ENCODE data around the gene GRAMD4.

DNA sequence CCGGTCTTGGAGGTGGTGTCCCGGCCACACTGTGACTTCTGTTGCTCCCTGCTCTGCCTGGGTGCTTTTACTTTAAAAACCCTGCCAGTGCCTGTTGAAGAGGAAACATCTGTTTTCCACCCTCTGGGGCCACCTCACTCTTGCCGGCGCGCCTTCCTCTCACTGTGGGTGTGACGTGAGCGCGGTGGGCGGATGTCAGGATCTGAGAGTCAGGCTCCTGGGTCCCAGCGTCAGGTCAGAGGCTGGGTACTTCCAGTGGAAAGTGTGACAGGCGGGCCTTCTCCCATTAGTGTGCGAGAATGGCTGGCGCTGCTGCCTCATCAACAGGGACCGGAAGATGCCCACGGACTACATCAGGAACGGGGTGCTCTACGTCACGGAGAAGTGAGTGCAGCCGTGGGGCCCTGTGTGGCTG lies 54.2 kb downstream of the GRAMD4 start:
- TF ChIP-seq, protein P1, sequence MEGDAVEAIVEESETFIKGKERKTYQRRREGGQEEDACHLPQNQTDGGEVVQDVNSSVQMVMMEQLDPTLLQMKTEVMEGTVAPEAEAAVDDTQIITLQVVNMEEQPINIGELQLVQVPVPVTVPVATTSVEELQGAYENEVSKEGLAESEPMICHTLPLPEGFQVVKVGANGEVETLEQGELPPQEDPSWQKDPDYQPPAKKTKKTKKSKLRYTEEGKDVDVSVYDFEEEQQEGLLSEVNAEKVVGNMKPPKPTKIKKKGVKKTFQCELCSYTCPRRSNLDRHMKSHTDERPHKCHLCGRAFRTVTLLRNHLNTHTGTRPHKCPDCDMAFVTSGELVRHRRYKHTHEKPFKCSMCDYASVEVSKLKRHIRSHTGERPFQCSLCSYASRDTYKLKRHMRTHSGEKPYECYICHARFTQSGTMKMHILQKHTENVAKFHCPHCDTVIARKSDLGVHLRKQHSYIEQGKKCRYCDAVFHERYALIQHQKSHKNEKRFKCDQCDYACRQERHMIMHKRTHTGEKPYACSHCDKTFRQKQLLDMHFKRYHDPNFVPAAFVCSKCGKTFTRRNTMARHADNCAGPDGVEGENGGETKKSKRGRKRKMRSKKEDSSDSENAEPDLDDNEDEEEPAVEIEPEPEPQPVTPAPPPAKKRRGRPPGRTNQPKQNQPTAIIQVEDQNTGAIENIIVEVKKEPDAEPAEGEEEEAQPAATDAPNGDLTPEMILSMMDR (conservative IDR thresholded peaks at IDR 0.05; ENCODE audit: low read depth, low read length) = no peak
- TF ChIP-seq EZH2phosphoT487 (IDR thresholded peaks at IDR 0.05; ENCODE audit: borderline replicate concordance, low read length) (no peak), EZH2 (IDR thresholded peaks at IDR 0.05; ENCODE audit: low read length, unreplicated experiment) (no peak)
